Fibroblast of lung (primary cell): Measurements from ENCODE around the gene SIGLEC10. TPM values are rescaled to one million over a fixed set of nuclear protein-coding genes. Genes with fewer than 3 reads are reported as not detected.
"Not testable (repeated sequence)": the region's sequence is repeated elsewhere in the genome, so short reads cannot be mapped to it uniquely, and the experiment has no call there.

ENCODE experiments used
- DNase-seq, 2 donors: peaks; one replicate each; pipeline versions ENCODE4 v3.0.0 to v3.0.0-alpha.2; 2010; ENCODE audit warnings: low read depth in 2 of 2
- H2AFZ ChIP-seq: 2 replicates; pipeline ENCODE4 v1.5.1; 2012; ENCODE audit warnings: low read length, control low read depth, inconsistent platforms
- H3K27ac ChIP-seq: 2 replicates; pipeline ENCODE4 v1.5.1; 2011; ENCODE audit warnings: low read length, control low read depth; ENCODE audit not compliant: insufficient read depth
- H3K27me3 ChIP-seq: 2 replicates; pipeline ENCODE4 v1.5.1; 2011; ENCODE audit warnings: mild to moderate bottlenecking, low read length; ENCODE audit not compliant: control insufficient read depth, insufficient read depth
- H3K36me3 ChIP-seq: 2 replicates; pipeline ENCODE4 v1.5.1; 2011; ENCODE audit warnings: low read length; ENCODE audit not compliant: control insufficient read depth, insufficient read depth
- H3K4me1 ChIP-seq: 2 replicates; pipeline ENCODE4 v1.5.1; 2011; ENCODE audit warnings: low read length; ENCODE audit not compliant: control insufficient read depth, insufficient read depth; ENCODE audit errors: extremely low read depth
- H3K4me2 ChIP-seq: 2 replicates; pipeline ENCODE4 v1.5.1; 2011; ENCODE audit warnings: low read length, control low read depth; ENCODE audit not compliant: insufficient read depth; ENCODE audit errors: extremely low read depth
- H3K4me3 ChIP-seq, 4 experiments: fragments of 200-600 bp in 1 of 4; sonication (generic) in 1 of 4; replicated peaks in 1 of 4; 2 replicates each; pipeline ENCODE4 v1.5.1; 2011 to 2016; ENCODE audit warnings: low read length in 4 of 4, low read depth in 3 of 4, mild to moderate bottlenecking in 3 of 4, control low read depth in 2 of 4, inconsistent platforms in 1 of 4, mixed read lengths in 1 of 4; ENCODE audit not compliant: insufficient read depth in 1 of 4; ENCODE audit errors: control extremely low read depth in 1 of 4
- H3K79me2 ChIP-seq: 2 replicates; pipeline ENCODE4 v1.5.1; 2012; ENCODE audit warnings: mild to moderate bottlenecking, low read length, inconsistent platforms; ENCODE audit not compliant: control insufficient read depth, insufficient read depth
- H3K9ac ChIP-seq: 2 replicates; pipeline ENCODE4 v1.5.1; 2011; ENCODE audit warnings: mild to moderate bottlenecking, low read length, control low read depth; ENCODE audit not compliant: insufficient read depth
- H3K9me3 ChIP-seq: 2 replicates; pipeline ENCODE4 v1.5.1; 2012; ENCODE audit warnings: low read depth, low read length; ENCODE audit not compliant: control insufficient read depth, insufficient read depth
- H4K20me1 ChIP-seq: 2 replicates; pipeline ENCODE4 v1.5.1; 2011; ENCODE audit warnings: low read length; ENCODE audit not compliant: control insufficient read depth, insufficient read depth; ENCODE audit errors: extremely low read depth
- CTCF ChIP-seq, 2 donors: IDR thresholded peaks in 1 of 2; conservative IDR thresholded peaks in 1 of 2; 1 replicate in 1 of 2; 2 replicates in 1 of 2; pipeline ENCODE4 v1.5.1; 2011 to 2012; ENCODE audit warnings: low read length in 2 of 2, control low read depth in 1 of 2, inconsistent platforms in 1 of 2, low read depth in 1 of 2, mild to moderate bottlenecking in 1 of 2
- EZH2 ChIP-seq: IDR thresholded peaks from 2 replicates; pipeline ENCODE4 v1.5.1; 2012; ENCODE audit warnings: low read length, control low read depth, mild to moderate bottlenecking; ENCODE audit errors: missing control alignments
- polyA minus RNA-seq: library from RNA; depleted of rRNA, polyadenylated mRNA; stranded (reverse); fragments of >200 nt; gene quantifications from 2 replicates; pipeline ENCODE4 v1.2.3, GENCODE V29; 2011; ENCODE audit warnings: low replicate concordance
- polyA plus RNA-seq, 2 donors: library from polyadenylated mRNA; depleted of rRNA in 1 of 2; stranded (reverse) in 1 of 2; unstranded in 1 of 2; fragments of >200 nt; gene quantifications; 2 replicates each; pipeline ENCODE4 v1.2.1, GENCODE V29; 2011 to 2012; ENCODE audit warnings: missing spikeins in 1 of 2
- total RNA-seq: library from RNA; depleted of rRNA; stranded (reverse); fragments of >200 nt; gene quantifications from 2 replicates; pipeline ENCODE4 v1.2.1, GENCODE V29; 2014

SIGLEC10 gene
- total RNA-seq = not detected in 2 replicates
- not detected in 2 replicates for polyA plus RNA-seq
- not detected in 2 replicates for polyA plus RNA-seq (2012)
- polyA minus RNA-seq = not detected in 2 replicates

- Histone ChIP-seq H3K4me3 (no peak within 1 kb of the TSS), H3K9ac (no peak within 1 kb of the TSS), H3K27me3 (no peaks in the 10 kb centered on the region), H3K27ac (no peak within 1 kb of the TSS), H3K36me3 (no peaks in the 10 kb centered on the region), H3K4me1 (no peaks in the 10 kb centered on the region), H3K79me2 (no peaks in the 10 kb centered on the region), H2AFZ (no peak within 1 kb of the TSS), H3K9me3 (no peaks in the 10 kb centered on the region), H4K20me1 (no peaks in the 10 kb centered on the region), H3K4me2 (no peak within 1 kb of the TSS)
- TF ChIP-seq CTCF (conservative IDR thresholded peaks at IDR 0.05 in 1 of 2, IDR thresholded peaks at IDR 0.05 in 1 of 2; ENCODE audit: low read depth in 1 of 2, low read length in 2 of 2) (no peak), EZH2 (no peak)
- no peak for DNase-seq
Observed at GRCh38 chr19:51417107-51417809, at the start of gene SIGLEC10. TSS of gene SIGLEC10 (minus strand) at chr19:51417642. CDS start at chr19:51417581, 61 bp downstream.

GRCh38 chr19:51466723-51467122 is 49.3 kb upstream of the SIGLEC10 start:
- no peaks in the 10 kb centered on the region for H4K20me1 ChIP-seq
- no peak overlapping the region for H3K9ac ChIP-seq
- no peak overlapping the region for H3K4me2 ChIP-seq
- no peaks in the 10 kb centered on the region for H3K9me3 ChIP-seq
- H3K27ac ChIP-seq = no peak overlapping the region
- H3K27me3 ChIP-seq = no peaks in the 10 kb centered on the region
- no peak for TF ChIP-seq CTCF (conservative IDR thresholded peaks at IDR 0.05 in 1 of 2, IDR thresholded peaks at IDR 0.05 in 1 of 2; ENCODE audit: low read depth in 1 of 2, low read length in 2 of 2)
- TF ChIP-seq EZH2 = no peak
- no peak overlapping the region for H2AFZ ChIP-seq
- no peak overlapping the region for H3K4me3 ChIP-seq
- no peak for DNase-seq
- no peaks in the 10 kb centered on the region for H3K4me1 ChIP-seq
- no peaks in the 10 kb centered on the region for H3K36me3 ChIP-seq
- no peaks in the 10 kb centered on the region for H3K79me2 ChIP-seq

- not testable (repeated sequence) for H3K4me3 ChIP-seq, DNase-seq, H3K36me3 ChIP-seq, H3K79me2 ChIP-seq, H3K27me3 ChIP-seq, H3K9ac ChIP-seq, H3K27ac ChIP-seq, H3K4me1 ChIP-seq, H4K20me1 ChIP-seq, H2AFZ ChIP-seq, H3K9me3 ChIP-seq, H3K4me2 ChIP-seq
Observed at GRCh38 chr19:51463976-51464581, 46.6 kb upstream of the SIGLEC10 start.
